ENCODE results near the gene DDIT3.
A peak's percentile ranks its signal among the peaks of the same experiment; 100 is the strongest.

DDIT3 gene

GRCh38 chr12:57483466-57483865 is 36.8 kb downstream of the DDIT3 start:
- H3K36me3 ChIP-seq (ENCODE audit: control insufficient read depth in 2 of 2, insufficient read depth in 2 of 2, low read length in 2 of 2): no peaks in the 10 kb centered on the region
- H3K4me1 ChIP-seq (ENCODE audit: control insufficient read depth, insufficient read depth, low read length): peaks cover 7% of the 10 kb centered on the region
- H3K4me3 ChIP-seq (ENCODE audit: low read length in 2 of 2): no peak overlapping the region
- no peaks in the 10 kb centered on the region for H3K9me3 ChIP-seq (ENCODE audit: control insufficient read depth in 2 of 2, low read length in 2 of 2)
- H3K27ac ChIP-seq (ENCODE audit: low read length): no peak overlapping the region
- H3K9ac ChIP-seq (ENCODE audit: low read length in 2 of 2): no peak overlapping the region
- H3K27me3 ChIP-seq (ENCODE audit: control insufficient read depth in 1 of 2, insufficient read depth in 2 of 2, low read length in 2 of 2): peaks cover 3 to 8% of the 10 kb centered on the region in 2 donors

DNA sequence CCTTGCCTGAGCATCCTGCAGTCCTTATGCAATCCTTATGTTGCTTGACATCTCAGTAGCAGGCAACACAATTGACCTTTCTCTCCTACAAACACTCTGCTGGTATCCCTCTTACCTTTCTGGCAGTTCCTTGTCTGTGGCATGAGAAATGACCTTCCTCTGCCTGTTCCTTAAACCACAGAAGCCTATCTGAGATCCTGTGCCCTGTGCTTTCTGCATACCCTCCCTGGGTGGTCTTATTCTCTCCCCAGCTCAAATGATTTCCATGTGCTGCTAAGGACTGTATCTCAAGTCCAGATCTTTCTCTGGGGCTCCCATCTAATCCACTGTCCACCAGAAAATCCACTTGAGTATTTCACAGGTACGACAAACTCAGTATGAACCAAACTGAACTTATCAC is 38.6 kb downstream of the DDIT3 start:
- no peak overlapping the region for H3K4me3 ChIP-seq (ENCODE audit: low read length in 2 of 2)
- no peak overlapping the region for H3K27ac ChIP-seq (ENCODE audit: low read length)
- no peaks in the 10 kb centered on the region for H3K4me1 ChIP-seq (ENCODE audit: control insufficient read depth, insufficient read depth, low read length)
- no peak overlapping the region for H3K9ac ChIP-seq (ENCODE audit: low read length in 2 of 2)
- H3K27me3 ChIP-seq (ENCODE audit: control insufficient read depth in 1 of 2, insufficient read depth in 2 of 2, low read length in 2 of 2): peaks cover 9 to 15% of the 10 kb centered on the region in 2 donors
- no peaks in the 10 kb centered on the region for H3K9me3 ChIP-seq (ENCODE audit: control insufficient read depth in 2 of 2, low read length in 2 of 2)
- H3K36me3 ChIP-seq (ENCODE audit: control insufficient read depth in 2 of 2, insufficient read depth in 2 of 2, low read length in 2 of 2): no peaks in the 10 kb centered on the region

GRCh38 chr12:57479376-57480115 is 40.8 kb downstream of the DDIT3 start, which contains the start of gene ARHGAP9:
ARHGAP9 (minus strand) TSS chr12:57479866; CDS start chr12:57479406, 460 bp downstream.
- Histone ChIP-seq H3K9ac (ENCODE audit: low read length in 2 of 2) (no peak within 1 kb of the TSS), H3K4me1 (ENCODE audit: control insufficient read depth, insufficient read depth, low read length) (peaks cover 17% of the 10 kb centered on the region), H3K9me3 (ENCODE audit: control insufficient read depth in 2 of 2, low read length in 2 of 2) (no peaks in the 10 kb centered on the region), H3K36me3 (ENCODE audit: control insufficient read depth in 2 of 2, insufficient read depth in 2 of 2, low read length in 2 of 2) (no peaks in the 10 kb centered on the region), H3K27ac (ENCODE audit: low read length) (peak within 1 kb of the TSS; percentile 24), H3K27me3 (ENCODE audit: control insufficient read depth in 1 of 2, insufficient read depth in 2 of 2, low read length in 2 of 2) (peaks cover 27 to 36% of the 10 kb centered on the region in 2 donors), H3K4me3 (ENCODE audit: low read length in 2 of 2) (no peak within 1 kb of the TSS)

DNA sequence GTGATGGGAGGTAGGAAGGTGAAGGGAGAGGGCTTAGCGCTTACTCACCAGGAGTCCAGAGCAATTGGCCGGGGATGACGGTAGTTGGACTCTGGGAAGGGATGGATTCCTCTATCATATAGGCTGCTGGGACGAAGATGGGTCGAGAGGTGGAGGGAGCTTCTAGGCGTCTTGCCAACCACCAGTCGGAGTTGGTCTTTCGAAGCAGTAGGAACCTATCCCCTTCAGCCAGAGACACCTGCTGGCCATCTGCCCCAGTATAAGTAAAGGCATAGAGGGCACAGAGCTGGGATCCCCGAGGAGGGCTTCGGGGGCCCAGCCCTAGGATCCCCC is 41.3 kb downstream of the DDIT3 start:
- Histone ChIP-seq H3K27me3 (ENCODE audit: control insufficient read depth in 1 of 2, insufficient read depth in 2 of 2, low read length in 2 of 2) (peaks cover 33 to 41% of the 10 kb centered on the region in 2 donors), H3K9ac (ENCODE audit: low read length in 2 of 2) (no peak overlapping the region), H3K27ac (ENCODE audit: low read length) (peak overlapping the region; percentile 24)

GRCh38 chr12:57477710-57478681 is 42.3 kb downstream of the DDIT3 start:
- no peak overlapping the region for H3K9ac ChIP-seq (ENCODE audit: low read length in 2 of 2)
- H3K4me1 ChIP-seq (ENCODE audit: control insufficient read depth, insufficient read depth, low read length): peaks cover 17% of the 10 kb centered on the region
- H3K4me3 ChIP-seq (ENCODE audit: low read length in 2 of 2): no peak overlapping the region
- H3K27ac ChIP-seq (ENCODE audit: low read length): peak overlapping the region; percentile 24
- H3K9me3 ChIP-seq (ENCODE audit: control insufficient read depth in 2 of 2, low read length in 2 of 2): no peaks in the 10 kb centered on the region
- H3K36me3 ChIP-seq (ENCODE audit: control insufficient read depth in 2 of 2, insufficient read depth in 2 of 2, low read length in 2 of 2): no peaks in the 10 kb centered on the region
- peaks cover 37 to 41% of the 10 kb centered on the region in 2 donors for H3K27me3 ChIP-seq (ENCODE audit: control insufficient read depth in 1 of 2, insufficient read depth in 2 of 2, low read length in 2 of 2)

More for the DNA sequence above, 41.3 kb downstream of the DDIT3 start:
- H3K9me3 ChIP-seq (ENCODE audit: control insufficient read depth in 2 of 2, low read length in 2 of 2): no peaks in the 10 kb centered on the region
- H3K4me1 ChIP-seq (ENCODE audit: control insufficient read depth, insufficient read depth, low read length): peaks cover 17% of the 10 kb centered on the region
- no peak overlapping the region for H3K4me3 ChIP-seq (ENCODE audit: low read length in 2 of 2)
- H3K36me3 ChIP-seq (ENCODE audit: control insufficient read depth in 2 of 2, insufficient read depth in 2 of 2, low read length in 2 of 2): no peaks in the 10 kb centered on the region

GRCh38 chr12:57476993-57477709 is 43.2 kb downstream of the DDIT3 start:
- H3K9me3 ChIP-seq (ENCODE audit: control insufficient read depth in 2 of 2, low read length in 2 of 2): no peaks in the 10 kb centered on the region
- peaks cover 37 to 47% of the 10 kb centered on the region in 2 donors for H3K27me3 ChIP-seq (ENCODE audit: control insufficient read depth in 1 of 2, insufficient read depth in 2 of 2, low read length in 2 of 2)
- H3K36me3 ChIP-seq (ENCODE audit: control insufficient read depth in 2 of 2, insufficient read depth in 2 of 2, low read length in 2 of 2): no peaks in the 10 kb centered on the region
- H3K4me3 ChIP-seq (ENCODE audit: low read length in 2 of 2): peak overlapping the region in 1 of 2 donors; percentile 44
- H3K9ac ChIP-seq (ENCODE audit: low read length in 2 of 2): no peak overlapping the region
- H3K27ac ChIP-seq (ENCODE audit: low read length): no peak overlapping the region
- peaks cover 17% of the 10 kb centered on the region for H3K4me1 ChIP-seq (ENCODE audit: control insufficient read depth, insufficient read depth, low read length)

DNA sequence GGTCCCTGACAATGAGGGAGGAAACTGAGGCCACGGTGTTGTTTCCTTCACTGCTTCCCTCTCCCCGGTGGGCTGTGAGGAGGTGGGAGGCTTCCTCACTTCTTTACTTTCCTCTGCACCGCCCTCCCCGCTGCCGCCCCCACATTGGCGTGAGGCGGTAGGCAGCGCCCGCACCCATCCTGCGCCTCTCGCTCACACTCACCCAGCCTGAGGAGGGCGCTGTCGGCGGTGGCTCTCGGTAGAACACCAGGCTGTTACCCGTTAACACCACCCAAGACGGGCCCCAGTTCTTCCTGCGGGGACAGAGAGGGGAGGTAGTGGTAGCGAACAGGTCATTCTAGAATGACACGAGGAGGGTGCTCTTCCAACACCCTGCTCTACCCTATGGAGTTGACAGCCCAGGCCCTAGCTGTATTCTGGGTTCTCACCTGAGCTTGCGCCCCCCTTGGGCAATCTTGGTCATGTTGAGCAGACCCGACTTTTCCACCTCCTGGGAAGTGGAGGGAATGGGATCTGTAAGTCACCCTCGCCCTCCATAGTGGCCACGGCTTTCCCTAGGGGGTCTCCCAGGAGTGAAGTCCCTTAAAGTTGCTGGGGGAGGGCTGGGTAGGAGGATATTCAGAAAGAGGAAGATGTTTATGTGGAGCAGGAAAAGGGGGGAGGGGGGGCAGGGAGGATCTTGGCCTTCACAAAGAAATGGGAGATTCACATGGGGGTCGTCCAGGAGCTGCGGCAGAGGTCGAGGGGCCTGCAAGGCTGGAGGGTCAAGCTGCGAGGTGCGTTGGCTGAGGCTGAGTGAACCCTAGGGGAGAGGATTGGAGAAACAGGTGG is 43.9 kb downstream of the DDIT3 start:
- Histone ChIP-seq H3K9ac (ENCODE audit: low read length in 2 of 2) (peak overlapping the region in 1 of 2 donors; percentile 16), H3K9me3 (ENCODE audit: control insufficient read depth in 2 of 2, low read length in 2 of 2) (no peaks in the 10 kb centered on the region), H3K36me3 (ENCODE audit: control insufficient read depth in 2 of 2, insufficient read depth in 2 of 2, low read length in 2 of 2) (no peaks in the 10 kb centered on the region), H3K4me1 (ENCODE audit: control insufficient read depth, insufficient read depth, low read length) (peaks cover 17% of the 10 kb centered on the region), H3K4me3 (ENCODE audit: low read length in 2 of 2) (peak overlapping the region; percentile 51 to 68), H3K27me3 (ENCODE audit: control insufficient read depth in 1 of 2, insufficient read depth in 2 of 2, low read length in 2 of 2) (peaks cover 37 to 50% of the 10 kb centered on the region in 2 donors), H3K27ac (ENCODE audit: low read length) (no peak overlapping the region)

DNA sequence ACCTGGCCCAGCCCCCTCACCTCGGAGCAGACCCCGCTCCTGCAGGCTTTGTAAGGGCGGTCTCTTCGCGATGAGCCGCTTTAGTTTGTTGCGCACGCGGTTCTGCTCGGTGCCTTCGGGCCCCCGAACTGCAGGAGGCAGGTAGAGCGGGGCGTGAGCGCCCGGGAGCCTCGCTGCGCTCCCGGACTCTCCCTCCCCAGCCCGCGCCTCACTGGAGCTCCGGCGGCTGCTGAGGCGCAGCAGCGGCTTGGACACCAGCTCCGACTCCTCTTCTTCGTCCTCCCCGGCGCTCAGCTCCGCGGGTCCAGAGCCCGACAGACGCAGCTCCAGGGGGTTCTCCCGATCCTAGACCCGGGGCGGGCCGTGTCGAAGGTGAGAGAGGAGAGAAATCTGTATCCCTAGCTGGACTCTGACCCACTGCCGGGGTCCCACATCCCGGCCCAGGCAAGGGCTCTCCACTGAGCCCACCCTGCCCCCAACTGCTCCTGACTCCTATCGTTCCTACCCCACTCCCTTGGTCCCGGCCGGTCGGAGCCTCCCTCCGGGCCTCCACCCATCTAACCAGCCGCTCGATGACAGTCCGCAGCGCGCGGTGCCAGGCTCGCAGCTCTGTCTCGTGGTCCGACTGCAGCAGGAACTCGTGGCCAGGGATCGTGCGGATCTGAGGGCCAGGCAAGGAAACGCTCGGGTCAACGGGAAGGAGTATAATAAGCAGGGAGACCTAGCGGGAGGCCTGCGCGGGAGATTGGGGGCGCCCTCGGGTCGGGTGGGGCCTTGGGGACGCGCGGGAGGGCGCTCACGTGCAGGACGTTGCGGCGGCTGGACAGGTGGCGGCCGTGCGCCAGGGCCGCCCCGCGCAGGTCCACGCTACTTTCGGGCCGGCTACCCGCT is 44.8 kb downstream of the DDIT3 start:
- no peak overlapping the region for H3K27ac ChIP-seq (ENCODE audit: low read length)
- H3K36me3 ChIP-seq (ENCODE audit: control insufficient read depth in 2 of 2, insufficient read depth in 2 of 2, low read length in 2 of 2): no peaks in the 10 kb centered on the region
- H3K4me3 ChIP-seq (ENCODE audit: low read length in 2 of 2): peak overlapping the region; percentile 51 to 68
- H3K27me3 ChIP-seq (ENCODE audit: control insufficient read depth in 1 of 2, insufficient read depth in 2 of 2, low read length in 2 of 2): peaks cover 37 to 48% of the 10 kb centered on the region in 2 donors
- no peaks in the 10 kb centered on the region for H3K9me3 ChIP-seq (ENCODE audit: control insufficient read depth in 2 of 2, low read length in 2 of 2)
- peaks cover 17% of the 10 kb centered on the region for H3K4me1 ChIP-seq (ENCODE audit: control insufficient read depth, insufficient read depth, low read length)
- H3K9ac ChIP-seq (ENCODE audit: low read length in 2 of 2): peak overlapping the region in 1 of 2 donors; percentile 16

GRCh38 chr12:57474862-57475261 is 45.5 kb downstream of the DDIT3 start:
- Histone ChIP-seq H3K9ac (ENCODE audit: low read length in 2 of 2) (no peak overlapping the region), H3K27me3 (ENCODE audit: control insufficient read depth in 1 of 2, insufficient read depth in 2 of 2, low read length in 2 of 2) (peaks cover 40 to 48% of the 10 kb centered on the region in 2 donors), H3K9me3 (ENCODE audit: control insufficient read depth in 2 of 2, low read length in 2 of 2) (no peaks in the 10 kb centered on the region), H3K27ac (ENCODE audit: low read length) (no peak overlapping the region), H3K36me3 (ENCODE audit: control insufficient read depth in 2 of 2, insufficient read depth in 2 of 2, low read length in 2 of 2) (no peaks in the 10 kb centered on the region), H3K4me1 (ENCODE audit: control insufficient read depth, insufficient read depth, low read length) (peaks cover 17% of the 10 kb centered on the region), H3K4me3 (ENCODE audit: low read length in 2 of 2) (peak overlapping the region in 1 of 2 donors; percentile 51)

Data from stomach smooth muscle (tissue), 2 donors.